ENCODE results near the gene DPP7.
"Not testable (repeated sequence)": the region's sequence is repeated elsewhere in the genome, so short reads cannot be mapped to it uniquely, and the experiment has no call there.

DPP7 gene

GRCh38 chr9:137063311-137064026 lies 51.1 kb downstream of the DPP7 start:
- H3K27me3 ChIP-seq (replicated peaks; ENCODE audit: control insufficient read depth, insufficient read depth, low read length, poor library complexity, severe bottlenecking) = no peaks in the 10 kb centered on the region
- H3K4me3 ChIP-seq (ENCODE audit: insufficient read depth, low read depth, low read length, poor library complexity, severe bottlenecking) = no peak overlapping the region
- no peaks in the 10 kb centered on the region for H3K9me3 ChIP-seq (ENCODE audit: control insufficient read depth, low read length)
- H3K4me1 ChIP-seq (ENCODE audit: control insufficient read depth, insufficient read depth, low read length, poor library complexity, severe bottlenecking) = no peaks in the 10 kb centered on the region
- H3K27ac ChIP-seq (ENCODE audit: insufficient read depth, low read length, poor library complexity, severe bottlenecking) = no peak overlapping the region
- no peaks in the 10 kb centered on the region for H3K36me3 ChIP-seq (ENCODE audit: control insufficient read depth, insufficient read depth, low read length)
- no peak for DNase-seq

DNA sequence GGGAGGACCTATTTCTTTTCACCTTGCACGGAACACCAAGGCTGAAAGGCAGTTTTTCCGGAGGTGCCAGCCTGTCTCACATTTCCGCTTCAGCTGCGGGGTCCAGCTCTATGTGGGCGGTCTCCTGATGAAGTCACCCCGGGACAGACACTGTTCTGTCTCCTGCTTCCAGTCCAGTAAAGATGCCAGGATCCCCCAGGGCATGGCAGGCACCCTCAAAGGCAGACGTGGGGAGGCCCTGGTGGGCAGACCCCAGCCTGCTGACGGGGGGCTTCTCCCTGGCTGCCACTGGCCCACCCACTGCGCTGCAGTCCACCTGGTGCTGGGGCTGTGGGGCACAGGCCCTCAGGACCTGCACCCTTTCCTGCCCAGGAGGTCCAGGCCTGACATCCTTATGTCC lies 51.7 kb downstream of the DPP7 start:
- H3K4me1 ChIP-seq (ENCODE audit: control insufficient read depth, insufficient read depth, low read length, poor library complexity, severe bottlenecking); H3K27me3 ChIP-seq (replicated peaks; ENCODE audit: control insufficient read depth, insufficient read depth, low read length, poor library complexity, severe bottlenecking); H3K4me3 ChIP-seq (ENCODE audit: insufficient read depth, low read depth, low read length, poor library complexity, severe bottlenecking); H3K36me3 ChIP-seq (ENCODE audit: control insufficient read depth, insufficient read depth, low read length); DNase-seq; H3K9me3 ChIP-seq (ENCODE audit: control insufficient read depth, low read length); H3K27ac ChIP-seq (ENCODE audit: insufficient read depth, low read length, poor library complexity, severe bottlenecking): not testable (repeated sequence)

DNA sequence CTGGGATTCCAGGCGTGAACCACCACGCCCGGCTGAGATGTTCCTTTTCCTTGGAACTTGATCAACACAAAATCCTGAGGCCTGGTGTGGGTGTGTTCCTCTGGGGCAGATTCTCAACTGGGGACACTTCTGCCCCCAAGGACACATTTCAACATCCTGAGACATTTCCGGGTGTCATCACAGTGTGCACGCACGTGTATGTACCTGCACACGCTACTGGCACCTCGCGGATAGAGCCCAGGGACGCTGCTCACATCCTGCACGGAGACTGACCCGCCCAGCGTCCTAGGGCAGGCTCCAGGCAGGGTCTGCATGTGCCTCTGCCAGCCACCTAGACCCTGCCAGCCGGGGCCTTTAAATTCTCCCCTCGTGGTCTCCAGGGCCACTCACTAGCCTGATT lies 52.1 kb downstream of the DPP7 start:
- Histone ChIP-seq H3K36me3 (ENCODE audit: control insufficient read depth, insufficient read depth, low read length) (no peaks in the 10 kb centered on the region), H3K4me3 (ENCODE audit: insufficient read depth, low read depth, low read length, poor library complexity, severe bottlenecking) (no peak overlapping the region), H3K27me3 (replicated peaks; ENCODE audit: control insufficient read depth, insufficient read depth, low read length, poor library complexity, severe bottlenecking) (no peaks in the 10 kb centered on the region), H3K27ac (ENCODE audit: insufficient read depth, low read length, poor library complexity, severe bottlenecking) (no peak overlapping the region), H3K9me3 (ENCODE audit: control insufficient read depth, low read length) (no peaks in the 10 kb centered on the region), H3K4me1 (ENCODE audit: control insufficient read depth, insufficient read depth, low read length, poor library complexity, severe bottlenecking) (no peaks in the 10 kb centered on the region)
- no peak for DNase-seq

Data from effector memory CD4-positive, alpha-beta T cell (primary cell).